HepG2 (cell line): ENCODE measurements around the gene VARS1. TPM values are rescaled to one million over a fixed set of nuclear protein-coding genes. Genes with fewer than 3 reads are reported as not detected.
A peak's percentile ranks its signal among the peaks of the same experiment; 100 is the strongest.

Experiments used
- BHLHE40 ChIP-seq: IDR thresholded peaks from 2 replicates; pipeline ENCODE4 v1.6.1; 2011; ENCODE audit warnings: low read length, improper control_type of control experiment
- CEBPG ChIP-seq: IDR thresholded peaks from 2 replicates; pipeline ENCODE4 v1.6.1; 2016
- FOXK1 ChIP-seq: sonication (generic); formaldehyde crosslinking; IDR thresholded peaks from 2 replicates; pipeline ENCODE4 v1.4.0; 2020; ENCODE audit warnings: low read depth, missing genetic modification reagents, borderline replicate concordance
- GTF3A ChIP-seq: sonication (generic); formaldehyde crosslinking; conservative IDR thresholded peaks from 2 replicates; pipeline ENCODE4 v1.4.0; 2020; ENCODE audit warnings: mild to moderate bottlenecking, missing genetic modification reagents
- KDM2A ChIP-seq: sonication (generic); formaldehyde crosslinking; IDR thresholded peaks from 2 replicates; pipeline ENCODE4 v1.4.0; 2020; ENCODE audit warnings: low read depth, missing genetic modification reagents, borderline replicate concordance
- NR2C2 ChIP-seq: sonication (generic); formaldehyde crosslinking; IDR thresholded peaks from 2 replicates; pipeline ENCODE4 v1.4.0; 2020; ENCODE audit warnings: missing genetic modification reagents, mild to moderate bottlenecking, moderate library complexity, borderline replicate concordance
- NR2F1 ChIP-seq, 2 experiments: fragments of 450-650 bp in 1 of 2; formaldehyde crosslinking in 1 of 2; IDR thresholded peaks; 2 replicates each; pipeline versions ENCODE4 v1.5.0 to v1.6.1; 2016 to 2020; ENCODE audit warnings: mild to moderate bottlenecking in 1 of 2, missing compliant biosample characterization in 1 of 2, missing genetic modification reagents in 1 of 2, moderate library complexity in 1 of 2
- SALL1 ChIP-seq: sonication (generic); formaldehyde crosslinking; IDR thresholded peaks from 2 replicates; pipeline ENCODE4 v1.8.0; 2022; ENCODE audit warnings: mild to moderate bottlenecking, missing genetic modification reagents
- TARDBP ChIP-seq: sonication (generic); formaldehyde crosslinking; IDR thresholded peaks from 2 replicates; pipeline ENCODE4 v1.8.0; 2022; ENCODE audit warnings: mild to moderate bottlenecking, missing genetic modification reagents
- ZNF138 ChIP-seq: sonication (generic); formaldehyde crosslinking; IDR thresholded peaks from 2 replicates; pipeline ENCODE4 v1.5.0; 2020; ENCODE audit warnings: mild to moderate bottlenecking, low read depth, missing genetic modification reagents
- ZNF318 ChIP-seq: sonication (generic); formaldehyde crosslinking; IDR thresholded peaks from 2 replicates; pipeline ENCODE4 v1.4.0; 2020; ENCODE audit warnings: mild to moderate bottlenecking, missing genetic modification reagents
- ZNF335 ChIP-seq: sonication (generic); formaldehyde crosslinking; IDR thresholded peaks from 2 replicates; pipeline ENCODE4 v1.4.0; 2020; ENCODE audit warnings: missing genetic modification reagents
- ZNF563 ChIP-seq: sonication (generic); formaldehyde crosslinking; IDR thresholded peaks from 2 replicates; pipeline ENCODE4 v1.8.0; 2022; ENCODE audit warnings: mild to moderate bottlenecking, moderate library complexity, missing genetic modification reagents
- ZNF614 ChIP-seq: IDR thresholded peaks from 2 replicates; pipeline ENCODE4 v1.6.1; 2018; ENCODE audit warnings: missing biosample characterization, missing genetic modification reagents, inconsistent platforms, borderline replicate concordance
- polyA plus RNA-seq, 8 experiments: library from polyadenylated mRNA; depleted of rRNA in 3 of 8; stranded (reverse) in 7 of 8; unstranded in 1 of 8; fragments of >200 nt; fragmentation: Illumina TruSeq in 4 of 8; extraction: Trizol in 4 of 8; gene quantifications; 2 replicates each; pipeline versions ENCODE4 v1.2.1 to v1.2.3, GENCODE V29; 2011 to 2016; ENCODE audit warnings: low read depth in 4 of 8, missing spikeins in 1 of 8, mixed read lengths in 1 of 8; ENCODE audit not compliant: insufficient read depth in 1 of 8
- total RNA-seq, 5 experiments: library from RNA; depleted of rRNA; stranded (reverse); fragments of >200 nt; fragmentation: Illumina TruSeq; extraction: Trizol; gene quantifications; 2 replicates each; pipeline ENCODE4 v1.2.3, GENCODE V29; 2016; ENCODE audit warnings: low read depth in 1 of 5
- TF ChIP-seq, protein P1 (sequence below): sonication (generic); formaldehyde crosslinking; IDR thresholded peaks from 2 replicates; pipeline ENCODE4 v1.4.0; 2020; ENCODE audit warnings: missing genetic modification reagents
- TF ChIP-seq, protein P2 (sequence below): sonication (generic); formaldehyde crosslinking; IDR thresholded peaks from 2 replicates; pipeline ENCODE4 v1.5.1; 2020; ENCODE audit warnings: mild to moderate bottlenecking, missing genetic modification reagents

The VARS1 gene
- total and polyA plus RNA-seq, 2 of the 13 experiments (the other 11 are each of a cell fraction or from before 2014, with no cell fraction given) = 14.7 to 56.1 TPM

GRCh38 chr6:31808599-31808998 lies 13.0 kb upstream of the VARS1 start (continued):
- TF ChIP-seq ZNF614 (CRISPR knock-in tag) (peak; percentile 73; the same call in 1 of the 2 replicates), ZNF318 (CRISPR knock-in tag) (0 out of 2 replicates have a peak, but pooled peaks have one; percentile 51), ZNF138 (CRISPR knock-in tag) (0 out of 2 replicates have a peak, but pooled peaks have one; percentile 29), SALL1 (CRISPR knock-in tag) (peak; percentile 59; the same call in 1 of the 2 replicates), FOXK1 (CRISPR knock-in tag) (peak; percentile 51; the same call in 1 of the 2 replicates), BHLHE40 (peak; percentile 45; the same call in 1 of the 2 replicates), CEBPG (CRISPR knock-in tag) (peak; percentile 61), NR2F1 (CRISPR knock-in tag; IDR thresholded peaks at IDR 0.05) (peak; percentile 66 to 68; a peak in 2 of 4 replicates), ZNF563 (CRISPR knock-in tag) (peak; percentile 57; the same call in 1 of the 2 replicates), ZNF335 (CRISPR knock-in tag) (peak; percentile 80; the same call in 1 of the 2 replicates), NR2C2 (CRISPR knock-in tag) (peak; percentile 54; the same call in 1 of the 2 replicates), TARDBP (peak; percentile 31; the same call in 1 of the 2 replicates), KDM2A (CRISPR knock-in tag) (0 out of 2 replicates have a peak, but pooled peaks have one; percentile 30), GTF3A (CRISPR knock-in tag) (0 out of 2 replicates have a peak, but pooled peaks have one; percentile 61)
- TF ChIP-seq, protein P1, sequence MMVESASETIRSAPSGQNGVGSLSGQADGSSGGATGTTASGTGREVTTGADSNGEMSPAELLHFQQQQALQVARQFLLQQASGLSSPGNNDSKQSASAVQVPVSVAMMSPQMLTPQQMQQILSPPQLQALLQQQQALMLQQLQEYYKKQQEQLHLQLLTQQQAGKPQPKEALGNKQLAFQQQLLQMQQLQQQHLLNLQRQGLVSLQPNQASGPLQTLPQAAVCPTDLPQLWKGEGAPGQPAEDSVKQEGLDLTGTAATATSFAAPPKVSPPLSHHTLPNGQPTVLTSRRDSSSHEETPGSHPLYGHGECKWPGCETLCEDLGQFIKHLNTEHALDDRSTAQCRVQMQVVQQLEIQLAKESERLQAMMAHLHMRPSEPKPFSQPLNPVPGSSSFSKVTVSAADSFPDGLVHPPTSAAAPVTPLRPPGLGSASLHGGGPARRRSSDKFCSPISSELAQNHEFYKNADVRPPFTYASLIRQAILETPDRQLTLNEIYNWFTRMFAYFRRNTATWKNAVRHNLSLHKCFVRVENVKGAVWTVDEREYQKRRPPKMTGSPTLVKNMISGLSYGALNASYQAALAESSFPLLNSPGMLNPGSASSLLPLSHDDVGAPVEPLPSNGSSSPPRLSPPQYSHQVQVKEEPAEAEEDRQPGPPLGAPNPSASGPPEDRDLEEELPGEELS (CRISPR knock-in tag) = peak; percentile 52; the same call in 1 of the 2 replicates
- TF ChIP-seq, protein P2, sequence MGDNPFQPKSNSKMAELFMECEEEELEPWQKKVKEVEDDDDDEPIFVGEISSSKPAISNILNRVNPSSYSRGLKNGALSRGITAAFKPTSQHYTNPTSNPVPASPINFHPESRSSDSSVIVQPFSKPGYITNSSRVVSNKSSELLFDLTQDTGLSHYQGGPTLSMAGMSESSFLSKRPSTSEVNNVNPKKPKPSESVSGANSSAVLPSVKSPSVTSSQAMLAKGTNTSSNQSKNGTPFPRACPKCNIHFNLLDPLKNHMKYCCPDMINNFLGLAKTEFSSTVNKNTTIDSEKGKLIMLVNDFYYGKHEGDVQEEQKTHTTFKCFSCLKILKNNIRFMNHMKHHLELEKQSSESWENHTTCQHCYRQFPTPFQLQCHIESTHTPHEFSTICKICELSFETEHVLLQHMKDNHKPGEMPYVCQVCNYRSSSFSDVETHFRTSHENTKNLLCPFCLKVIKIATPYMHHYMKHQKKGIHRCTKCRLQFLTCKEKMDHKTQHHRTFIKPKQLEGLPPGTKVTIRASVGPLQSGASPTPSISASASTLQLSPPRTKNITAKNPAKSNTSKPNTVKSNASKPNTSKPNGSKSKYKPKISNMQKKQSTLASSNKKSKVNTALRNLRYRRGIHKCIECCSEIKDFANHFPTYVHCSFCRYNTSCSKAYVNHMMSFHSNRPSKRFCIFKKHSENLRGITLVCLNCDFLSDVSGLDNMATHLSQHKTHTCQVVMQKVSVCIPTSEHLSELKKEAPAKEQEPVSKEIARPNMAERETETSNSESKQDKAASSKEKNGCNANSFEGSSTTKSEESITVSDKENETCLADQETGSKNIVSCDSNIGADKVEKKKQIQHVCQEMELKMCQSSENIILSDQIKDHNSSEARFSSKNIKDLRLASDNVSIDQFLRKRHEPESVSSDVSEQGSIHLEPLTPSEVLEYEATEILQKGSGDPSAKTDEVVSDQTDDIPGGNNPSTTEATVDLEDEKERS (CRISPR knock-in tag) = 0 out of 2 replicates have a peak, but pooled peaks have one; percentile 35
